IPS DF 4.7 (cell line): Measurements from ENCODE around the gene TEKT5.
"Not testable (repeated sequence)": the region's sequence is repeated elsewhere in the genome, so short reads cannot be mapped to it uniquely, and the experiment has no call there.

Experiments
- DNase-seq: peaks from one replicate; pipeline ENCODE4 v3.0.0-alpha.2; 2013; ENCODE audit warnings: low spot score; ENCODE audit errors: extremely low read depth

The TEKT5 gene

DNA sequence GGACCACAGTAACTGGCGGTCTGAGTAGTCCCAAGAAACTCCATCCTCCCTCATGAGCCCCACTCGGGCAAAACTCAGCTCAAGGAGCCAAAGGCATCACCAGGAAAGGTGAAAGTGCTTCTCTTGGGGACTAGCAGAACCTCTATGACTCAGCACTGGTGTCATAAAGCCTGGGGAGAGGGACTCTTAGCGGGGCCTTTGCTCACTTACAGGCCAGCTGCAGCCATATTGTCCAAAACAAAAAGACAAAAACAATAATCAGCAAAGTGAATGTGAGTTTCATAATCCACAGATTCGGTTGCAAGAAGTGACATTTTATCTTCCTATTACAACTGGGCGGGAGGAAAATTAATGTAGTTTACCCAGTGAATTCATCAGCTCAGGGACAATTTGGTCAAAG is at the start of gene TEKT5:
TSS of gene TEKT5 (minus strand) at position 101 of the 400 bp plus-strand sequence. CDS start at position 44, 57 bp downstream.
- DNase-seq: no peak

DNA sequence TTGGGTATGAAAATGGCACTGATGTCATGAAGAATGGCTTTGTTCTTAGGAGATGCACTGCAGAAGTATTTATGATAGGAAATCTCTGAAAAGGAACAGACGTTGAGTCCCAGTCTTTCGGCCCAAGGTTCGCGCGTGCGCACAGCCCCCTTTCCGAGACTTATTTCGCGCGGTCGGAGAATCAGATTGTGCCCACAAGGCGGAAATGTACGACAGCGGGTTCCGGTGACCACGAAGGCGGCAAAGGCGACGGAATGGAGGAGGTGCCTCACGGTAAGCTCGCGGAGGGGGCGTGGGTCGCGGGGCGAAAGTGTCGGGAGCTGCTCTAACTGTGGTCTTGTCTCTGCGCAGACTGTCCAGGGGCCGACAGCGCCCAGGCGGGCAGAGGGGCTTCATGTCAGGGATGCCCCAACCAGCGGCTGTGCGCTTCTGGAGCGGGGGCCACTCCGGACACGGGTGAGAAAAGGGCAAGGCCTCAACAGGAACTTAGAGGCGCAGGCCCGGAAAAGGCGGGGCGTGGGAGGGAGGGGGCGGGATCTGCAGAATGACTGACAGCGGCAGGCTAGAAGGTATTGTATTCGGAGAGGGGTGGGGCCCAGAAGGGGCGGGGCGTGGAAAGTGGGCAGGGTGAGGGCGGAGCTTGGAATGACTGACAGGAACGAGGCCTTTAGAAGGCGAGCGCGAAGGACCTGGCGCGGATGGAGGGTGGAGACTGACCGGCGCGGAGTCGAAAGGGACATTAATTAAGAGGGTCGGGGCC is 49.1 kb upstream of the TEKT5 start, which contains the start of gene NUBP1:
TSS of gene NUBP1 (plus strand) at position 233 of the 760 bp plus-strand sequence. CDS start at position 255, 22 bp downstream.
- peak; percentile 60 for DNase-seq

DNA sequence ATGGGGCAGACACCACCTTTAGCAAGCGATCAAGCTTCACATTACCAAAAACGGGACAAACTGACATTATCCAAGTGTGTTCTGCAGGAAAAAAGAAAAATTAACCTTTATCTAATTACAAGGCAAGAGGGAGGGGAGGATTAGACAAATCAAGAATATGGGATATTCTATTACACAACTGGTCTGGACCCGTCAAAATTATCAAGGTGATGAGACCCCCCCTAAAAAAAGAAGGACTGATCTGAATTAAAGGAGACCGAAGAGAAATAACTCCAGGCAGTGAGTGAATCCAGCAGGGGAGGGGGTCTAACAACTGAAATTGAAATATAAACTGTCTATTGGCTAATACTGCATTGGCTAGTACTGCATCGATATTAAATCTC is 48.5 kb upstream of the TEKT5 start:
- no peak for DNase-seq

DNA sequence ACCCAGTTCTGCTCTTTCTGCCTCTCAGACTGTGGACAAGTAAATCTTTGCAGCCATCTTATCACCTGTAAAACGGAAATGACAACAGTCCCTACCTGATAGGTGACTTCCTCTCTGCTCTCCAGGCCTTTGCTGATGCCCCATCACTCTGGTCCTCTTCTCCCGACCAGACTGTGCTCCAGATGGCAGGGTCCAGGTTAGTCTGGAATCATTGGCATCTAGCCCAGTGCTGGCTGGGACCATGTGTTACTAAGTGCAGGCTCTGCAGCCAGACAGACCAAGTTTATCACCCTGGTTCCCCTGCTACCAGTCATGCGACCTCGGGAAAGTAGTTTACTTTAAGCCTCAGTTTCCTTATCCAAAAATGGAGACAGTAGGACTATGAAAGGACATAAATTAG is 47.1 kb upstream of the TEKT5 start:
- DNase-seq: no peak

DNA sequence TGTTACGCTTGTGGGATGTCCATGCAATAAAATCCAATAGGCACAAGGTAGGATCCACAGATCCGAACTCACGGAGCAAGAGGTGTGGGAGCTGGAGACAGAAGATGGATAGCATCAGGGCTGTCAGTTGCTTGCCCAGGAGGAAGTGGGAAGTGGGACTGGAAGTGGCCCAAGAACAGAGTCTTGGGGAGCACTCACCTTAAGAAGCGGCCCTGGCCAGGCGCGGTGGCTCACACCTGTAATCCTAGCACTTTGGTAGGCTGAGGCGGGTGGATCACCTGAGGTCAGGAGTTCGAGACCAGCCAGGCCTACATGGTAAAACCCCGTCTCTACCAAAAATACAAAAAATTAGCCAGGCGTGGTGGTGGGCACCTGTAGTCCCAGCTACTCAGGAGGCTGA is 46.5 kb upstream of the TEKT5 start:
- not testable (repeated sequence) for DNase-seq

DNA sequence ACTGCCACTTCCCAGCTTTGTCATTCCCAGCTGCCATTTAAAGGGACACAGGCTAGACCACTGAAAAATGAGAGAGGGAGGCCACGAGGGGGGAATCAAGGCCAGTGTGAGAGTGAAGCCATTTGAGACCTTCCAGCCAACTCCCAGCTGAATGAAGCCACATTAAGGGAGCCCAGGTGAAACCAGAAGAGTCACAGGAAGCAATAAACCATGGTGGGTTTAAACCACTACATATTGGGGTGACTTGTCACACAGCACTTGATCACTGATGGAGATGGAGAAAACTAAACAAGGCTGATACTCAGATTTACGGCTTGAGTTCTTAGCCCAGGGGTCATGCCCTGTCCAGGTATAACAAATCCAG is 46.1 kb upstream of the TEKT5 start:
- no peak for DNase-seq

DNA sequence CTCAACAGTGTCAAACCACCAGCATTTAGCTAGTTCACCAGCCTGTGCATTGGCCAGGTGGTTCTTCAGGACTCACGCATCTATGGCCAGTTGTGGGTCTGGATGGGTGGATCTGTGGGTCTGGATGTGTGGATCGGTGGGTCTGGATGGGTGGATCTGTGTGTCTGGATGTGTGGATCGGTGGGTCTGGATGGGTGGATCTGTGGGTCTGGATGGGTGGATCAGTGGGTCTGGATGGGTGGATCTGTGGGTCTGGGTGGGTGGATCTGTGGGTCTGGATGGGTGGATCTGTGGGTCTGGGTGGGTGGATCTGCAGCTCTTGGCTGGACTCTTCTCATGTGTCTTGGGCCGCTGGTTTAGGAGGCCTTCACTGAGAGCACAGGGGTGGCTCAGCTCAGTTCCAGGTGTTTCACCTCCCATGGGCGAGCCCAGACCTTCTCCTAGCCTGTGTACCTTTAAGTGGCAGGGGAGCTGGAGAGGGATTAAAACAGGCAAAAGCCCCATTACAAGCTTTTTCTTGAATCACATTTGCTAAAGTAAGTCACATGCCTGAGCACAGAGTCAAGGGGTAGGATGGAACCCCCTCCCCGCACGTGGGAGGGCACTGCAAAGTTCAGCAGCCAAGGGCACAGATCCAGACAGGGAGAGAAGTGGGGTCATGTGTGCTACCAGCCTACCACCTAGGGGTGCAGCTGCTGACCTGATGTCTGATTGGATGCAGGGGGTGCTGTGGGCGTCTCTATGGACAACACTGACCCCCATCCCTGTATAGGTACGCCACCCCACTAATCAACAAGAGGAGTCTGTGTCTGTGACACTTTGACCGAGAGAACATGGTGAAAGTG is 45.5 kb upstream of the TEKT5 start:
- no peak for DNase-seq

DNA sequence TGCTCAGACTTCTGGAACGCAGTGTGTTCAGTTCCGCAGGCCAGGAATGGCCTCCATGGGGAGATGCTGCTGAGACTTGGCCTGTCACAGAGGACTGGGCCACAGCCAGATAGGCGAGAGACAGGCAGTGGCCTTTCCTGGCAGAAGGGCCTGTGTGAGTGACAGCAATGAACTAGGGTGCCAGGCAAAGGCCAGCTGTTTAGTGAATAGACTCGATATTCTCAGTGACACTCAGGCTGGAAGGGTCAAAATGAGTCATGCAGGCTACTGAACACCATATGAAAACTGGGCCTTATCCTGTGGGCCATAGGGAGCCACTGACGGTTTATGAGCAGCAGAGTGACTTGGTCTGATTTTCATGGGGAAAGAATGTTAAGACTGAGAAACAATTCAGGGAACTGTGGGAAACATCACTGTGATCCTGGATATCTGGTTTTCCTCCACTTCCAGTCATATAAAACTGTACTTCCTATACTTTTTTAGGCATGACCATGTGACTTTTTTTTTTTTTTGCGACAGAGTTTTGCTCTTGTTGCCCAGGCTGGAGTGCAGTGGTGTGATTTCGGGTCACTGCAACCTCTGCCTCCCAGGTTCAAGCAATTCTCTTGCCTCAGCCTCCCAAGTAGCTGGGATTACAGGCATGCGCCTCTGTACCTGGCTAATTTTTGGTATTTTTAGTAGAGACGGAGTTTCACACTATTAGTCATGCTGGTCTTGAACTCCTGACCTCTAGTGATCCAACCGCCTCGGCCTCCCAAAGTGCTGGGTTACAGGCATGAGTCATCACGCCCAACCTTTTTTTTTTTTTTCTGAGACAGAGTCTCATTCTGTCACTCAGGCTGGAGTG is 43.7 kb upstream of the TEKT5 start:
- no peak for DNase-seq

DNA sequence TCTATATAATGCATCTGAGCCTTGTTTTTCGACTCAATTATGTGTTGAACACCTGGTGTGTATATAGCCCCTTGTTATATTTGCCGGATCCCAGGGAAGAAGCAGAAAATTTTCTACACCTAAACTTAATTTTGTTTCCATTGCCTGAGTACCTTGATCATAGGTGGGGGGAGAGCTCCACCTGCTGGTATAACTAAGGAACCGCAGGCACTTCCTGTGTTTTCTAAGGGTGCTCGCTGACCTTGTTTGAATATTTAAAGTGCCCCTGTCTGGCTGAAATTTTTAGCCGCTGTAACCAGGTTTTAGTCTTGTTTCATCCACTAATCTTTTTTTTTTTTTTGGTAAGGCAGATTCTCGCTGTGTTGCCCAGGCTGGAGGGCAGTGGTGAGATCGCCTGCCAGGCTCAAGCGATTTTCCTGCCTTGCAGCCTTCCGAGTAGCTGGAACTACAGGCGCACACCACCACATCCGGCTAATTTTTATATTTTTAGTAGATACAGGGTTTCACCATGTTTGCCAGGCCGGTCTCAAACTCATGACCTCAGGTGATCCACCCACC is 42.4 kb upstream of the TEKT5 start:
- peak; percentile 36 for DNase-seq

DNA sequence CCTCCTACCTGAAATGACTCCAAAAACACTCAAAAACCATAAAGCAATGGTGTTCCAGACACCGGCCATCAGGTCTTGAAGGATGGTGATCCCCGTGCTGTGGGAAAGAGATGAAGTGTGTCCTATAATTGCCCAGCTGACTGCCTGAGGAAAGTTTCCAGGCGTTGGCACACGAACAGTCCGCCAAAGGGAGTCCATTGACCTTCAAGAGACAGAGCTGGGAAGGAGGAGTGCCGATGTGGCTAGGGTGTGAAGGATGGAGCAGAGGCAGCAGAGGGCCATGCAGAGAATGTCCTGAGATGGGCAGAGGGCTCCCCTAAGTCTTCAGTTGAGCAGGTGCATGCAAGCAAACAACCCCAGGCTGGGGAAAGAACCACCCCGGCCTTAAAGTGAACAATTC is 37.1 kb upstream of the TEKT5 start:
- no peak for DNase-seq

DNA sequence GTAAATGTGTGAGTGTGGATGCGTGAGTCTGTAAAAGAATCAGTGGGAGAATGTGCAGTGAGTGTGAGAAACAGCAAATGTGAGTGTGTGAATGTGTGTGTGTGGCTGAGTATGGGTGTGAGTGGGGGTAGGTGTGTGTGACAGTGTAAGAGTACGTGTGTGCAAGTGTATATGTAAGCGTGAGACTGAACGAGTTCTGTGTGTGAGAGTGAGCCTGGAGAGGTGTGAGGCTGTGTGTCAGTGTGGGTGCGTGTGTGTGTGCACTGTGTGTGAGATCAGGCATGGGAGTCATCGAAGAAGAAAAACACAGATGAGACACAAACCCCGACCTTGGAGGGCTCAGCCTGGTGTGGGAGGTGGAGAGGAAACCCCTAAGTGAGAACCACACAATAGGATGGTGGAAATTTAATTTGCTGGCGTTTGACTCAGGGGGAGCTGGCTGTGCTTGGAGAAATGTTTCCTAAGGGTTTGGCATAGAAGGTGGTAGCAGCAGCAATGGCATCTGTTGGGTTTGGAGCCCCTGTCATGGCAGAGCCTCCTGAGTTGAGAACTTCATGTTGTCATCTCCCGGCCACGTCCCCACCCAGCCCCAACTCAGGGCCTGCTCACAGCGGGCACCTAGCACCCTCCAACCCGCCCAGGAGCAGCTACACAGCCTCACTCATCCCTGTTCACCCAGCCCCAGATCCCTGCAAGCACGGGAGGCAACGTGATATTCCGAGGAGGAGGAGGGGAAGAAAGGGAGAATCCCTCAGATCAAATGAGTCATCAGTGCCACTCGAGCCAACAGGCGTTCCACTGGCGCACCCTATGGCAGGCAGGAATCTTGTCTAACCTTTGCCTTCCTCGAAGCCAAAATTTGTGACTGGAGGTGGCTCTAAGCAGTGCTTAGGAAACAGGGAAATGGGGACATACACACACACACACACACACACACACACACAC is 34.6 kb upstream of the TEKT5 start:
- no peak for DNase-seq

DNA sequence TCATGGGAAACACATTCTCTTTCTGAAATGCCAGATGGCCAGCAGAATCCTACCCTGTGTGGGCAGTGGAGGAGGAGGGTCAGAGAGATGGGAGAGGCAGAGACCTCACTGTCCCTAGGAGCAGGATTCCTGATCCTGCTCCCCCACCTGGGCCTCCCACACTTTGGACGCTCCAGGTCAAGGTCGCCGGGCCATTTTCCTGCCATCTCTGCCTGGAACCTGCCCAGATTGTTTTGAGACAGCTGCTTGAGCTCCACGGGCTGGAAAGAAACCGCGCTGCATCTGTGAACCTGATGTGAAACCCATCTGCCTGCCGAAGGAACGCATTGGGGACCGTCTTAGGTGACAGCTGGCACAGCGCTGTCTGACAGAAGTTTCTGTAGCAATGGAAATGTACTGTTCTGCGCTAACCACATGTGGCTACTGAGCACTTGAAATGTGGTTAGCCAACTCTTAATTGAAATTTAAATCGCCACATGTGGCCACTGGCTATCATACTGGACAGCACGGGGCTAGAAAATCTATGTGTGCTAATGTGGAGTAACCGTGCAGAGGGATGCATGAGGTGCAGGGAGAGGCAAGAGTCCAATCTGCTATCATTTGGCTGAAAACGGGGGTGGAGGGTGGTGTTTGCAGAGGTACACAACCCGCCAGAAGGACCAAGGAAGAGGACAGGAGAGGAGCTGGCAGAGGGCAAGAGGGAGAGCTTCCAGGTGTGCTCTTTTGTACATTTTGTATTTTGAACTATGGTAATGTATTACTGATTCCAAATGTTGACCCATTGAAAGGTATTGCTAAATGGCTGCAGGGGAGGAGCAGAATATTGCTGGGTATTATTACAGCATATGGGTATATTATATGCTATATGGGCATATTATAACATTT is 33.5 kb upstream of the TEKT5 start:
- no peak for DNase-seq

DNA sequence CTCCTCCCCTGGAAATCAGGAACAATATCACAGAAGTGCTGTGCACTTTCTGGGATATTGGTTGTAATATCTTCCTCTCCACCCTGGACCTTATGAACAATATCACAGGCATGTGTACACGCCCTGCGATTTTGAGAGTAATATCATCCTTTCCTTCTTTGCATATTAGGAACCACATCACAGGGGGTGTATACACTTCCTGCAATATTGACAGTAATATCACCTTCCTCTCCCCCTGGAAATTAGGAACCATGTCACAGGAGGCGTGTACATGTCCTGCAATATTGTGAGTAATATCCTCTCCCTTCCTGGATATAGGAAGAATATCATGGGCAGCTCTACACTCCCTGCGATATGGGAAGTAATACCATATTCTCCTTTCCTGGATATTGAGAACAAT is 14.2 kb upstream of the TEKT5 start:
- DNase-seq: no peak

DNA sequence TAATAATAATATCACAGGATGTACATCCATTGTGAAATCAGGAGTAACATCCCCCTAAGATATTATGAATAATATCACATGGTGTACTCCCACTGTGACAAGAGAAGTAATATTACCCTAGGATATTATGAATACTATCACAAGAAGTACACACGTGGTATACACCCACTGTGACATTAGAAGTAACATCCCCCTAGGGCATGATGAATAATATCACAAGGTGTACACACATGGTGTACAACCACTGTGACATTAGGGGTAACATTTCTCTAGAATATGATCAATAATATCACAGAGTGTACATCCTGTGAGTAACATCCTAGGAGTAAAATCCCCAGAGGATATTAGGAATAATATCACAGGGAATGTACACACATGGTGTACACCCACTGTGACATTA is 5.0 kb upstream of the TEKT5 start:
- no peak for DNase-seq

DNA sequence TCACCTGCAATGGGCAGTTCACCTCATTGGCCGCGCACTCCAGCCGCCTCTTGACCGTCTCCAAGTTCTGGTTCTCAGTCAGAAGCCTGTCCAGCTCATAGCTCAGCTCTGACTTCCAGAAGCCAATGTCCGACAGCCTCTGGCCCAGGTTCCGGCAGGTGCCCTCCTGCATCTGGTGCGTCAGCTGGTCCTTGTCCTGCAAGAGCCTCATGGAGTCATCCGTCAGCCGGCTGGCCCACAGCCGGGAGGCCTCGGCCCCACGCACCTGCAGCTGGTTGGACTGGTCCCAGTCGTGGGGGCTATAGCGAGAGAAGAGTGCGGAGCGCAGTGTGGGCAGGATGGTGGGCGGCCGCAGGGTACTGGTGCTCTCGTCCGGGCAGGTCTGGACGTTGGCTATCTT is 424 bp downstream of the TEKT5 start:
- DNase-seq: no peak

DNA sequence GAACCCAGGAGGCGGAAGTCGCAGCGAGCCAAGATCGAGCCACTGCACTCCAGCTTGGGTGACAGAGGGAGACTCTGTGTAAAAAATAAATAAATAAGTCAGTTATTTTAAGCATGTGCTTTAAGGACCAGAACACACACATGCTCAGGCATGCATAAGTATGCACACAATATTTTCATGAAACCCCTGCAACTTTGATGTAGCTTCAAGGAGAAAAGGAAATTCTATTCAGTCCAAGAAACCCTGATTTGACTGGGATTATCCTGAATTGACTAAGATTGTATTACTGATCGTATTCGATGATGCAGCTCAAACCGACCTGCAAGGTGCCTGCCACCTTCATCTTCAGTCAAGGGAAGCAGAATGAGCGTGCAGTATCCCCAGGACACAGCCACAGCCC is 841 bp downstream of the TEKT5 start:
- DNase-seq: no peak

DNA sequence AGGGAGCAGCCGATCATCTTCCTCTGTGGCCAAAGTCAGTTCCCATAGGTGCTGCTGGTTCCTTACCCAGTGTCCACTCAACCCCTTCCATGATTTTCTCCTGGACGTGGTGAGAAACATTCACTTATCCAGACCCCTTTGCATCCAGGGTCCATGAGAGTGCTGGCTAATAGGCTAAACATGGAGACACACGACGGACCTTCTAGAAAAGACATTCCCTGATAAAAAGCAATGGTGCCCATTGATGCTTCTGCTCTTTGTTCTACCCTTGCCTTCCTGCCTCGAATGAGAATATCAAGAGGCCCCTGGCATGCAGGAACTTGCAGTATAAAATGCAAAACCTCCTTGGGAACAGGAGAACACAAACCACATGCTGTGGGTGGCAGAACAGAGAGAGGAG is 2.3 kb downstream of the TEKT5 start:
- DNase-seq: no peak

DNA sequence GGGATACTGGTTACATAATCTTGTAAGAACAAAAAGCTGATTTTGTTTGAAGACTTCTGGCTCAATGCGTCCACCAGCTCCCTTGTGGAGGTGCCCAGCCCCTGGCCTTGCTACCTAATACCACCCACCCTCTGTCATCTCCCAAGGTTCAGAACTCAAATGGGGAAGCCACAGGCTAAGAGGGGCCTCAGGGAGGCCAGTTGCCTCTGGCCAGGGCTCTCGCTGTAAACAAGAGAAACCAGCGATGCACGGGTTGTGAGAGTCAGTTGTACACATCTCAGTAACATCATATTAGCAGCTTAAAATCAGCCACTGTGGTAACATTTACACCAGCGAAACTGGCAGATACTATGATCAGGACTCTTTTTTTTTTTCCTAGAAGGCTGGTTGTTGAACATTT is 6.0 kb downstream of the TEKT5 start:
- no peak for DNase-seq

DNA sequence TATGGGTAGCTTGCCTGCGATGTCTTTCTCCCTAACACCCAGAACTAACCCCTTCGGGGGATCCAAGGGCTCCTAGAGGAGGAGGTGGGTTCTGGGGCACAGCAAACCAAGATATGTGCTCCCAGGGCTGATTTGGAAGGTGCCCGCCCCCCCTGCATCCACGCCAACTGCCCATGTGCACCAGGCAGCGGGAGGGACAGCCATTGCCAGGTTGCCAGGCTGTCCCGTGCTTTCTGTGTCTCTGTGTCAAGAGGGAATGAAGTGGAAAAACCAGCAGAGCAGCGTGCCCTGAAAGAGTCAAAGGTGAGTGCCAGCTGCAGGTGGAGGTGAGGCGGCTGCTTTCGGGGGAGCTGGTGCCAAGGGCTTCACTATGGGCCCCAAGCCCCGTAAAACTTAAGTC is 6.4 kb downstream of the TEKT5 start:
- DNase-seq: no peak
